Endothelial cell of umbilical vein (primary cell): ENCODE measurements around the gene FNDC3A. TPM values are rescaled to one million over a fixed set of nuclear protein-coding genes. Genes with fewer than 3 reads are reported as not detected.
"Not testable (repeated sequence)": the region's sequence is repeated elsewhere in the genome, so short reads cannot be mapped to it uniquely, and the experiment has no call there.

Experiments used
- BruUV-seq: library from RNA; stranded (reverse); fragments of 400-500 nt; replicated peaks from 2 replicates; lab custom pipeline; 2021; lab: Mats Ljungman, UMichigan
- CTCF ChIA-PET: fragments of 300-600, 350-600 bp; sonication (Branson Sonifier 250); formaldehyde crosslinking; loops from one replicate; lab custom pipeline; 2021; ENCODE audit warnings: antibody characterized with exemption, inconsistent platforms; lab: Charles Lee
- POLR2A ChIA-PET: fragments of 300-600, 350-600 bp; sonication (Branson Sonifier 250); formaldehyde crosslinking; loops from one replicate; lab custom pipeline; 2021; ENCODE audit warnings: antibody characterized with exemption, inconsistent platforms; lab: Charles Lee
- DNase-seq: peaks from one replicate; pipeline ENCODE4 v3.0.0-alpha.2; 2011; ENCODE audit warnings: low read depth, low spot score
- FAIRE-seq: peaks from 2 replicates; lab custom pipeline; 2011; peaks lifted over from hg19 to GRCh38; lab: Jason Lieb, UNC
- H2AFZ ChIP-seq: 2 replicates; pipeline ENCODE4 v1.6.0; 2012; ENCODE audit warnings: low read depth, low read length, control low read depth, inconsistent platforms
- H3K27ac ChIP-seq: 2 replicates; pipeline ENCODE4 v1.5.1; 2011; ENCODE audit warnings: low read depth, mild to moderate bottlenecking, control low read depth, low read length, moderate library complexity; ENCODE audit not compliant: insufficient read depth
- H3K27me3 ChIP-seq, 2 experiments: 2 replicates each; pipeline versions ENCODE4 v1.6.0 to v1.6.1; 2011; ENCODE audit warnings: low read length in 2 of 2, mixed read lengths in 1 of 2; ENCODE audit not compliant: control insufficient read depth in 2 of 2, insufficient read depth in 2 of 2
- H3K36me3 ChIP-seq, 2 experiments: 2 replicates in 1 of 2; 3 replicates in 1 of 2; pipeline ENCODE4 v1.5.1; 2011; ENCODE audit warnings: low read length in 2 of 2, mild to moderate bottlenecking in 1 of 2, moderate library complexity in 1 of 2; ENCODE audit not compliant: control insufficient read depth in 2 of 2, insufficient read depth in 2 of 2; ENCODE audit errors: extremely low read depth in 1 of 2
- H3K4me1 ChIP-seq: 3 replicates; pipeline ENCODE4 v1.5.1; 2011; ENCODE audit warnings: mild to moderate bottlenecking, low read length; ENCODE audit not compliant: control insufficient read depth, insufficient read depth; ENCODE audit errors: extremely low read depth
- H3K4me2 ChIP-seq: 2 replicates; pipeline ENCODE4 v1.6.1; 2011; ENCODE audit warnings: low read length, control low read depth, mixed read lengths; ENCODE audit not compliant: insufficient read depth
- H3K4me3 ChIP-seq, 3 experiments: fragments of 200-600 bp in 1 of 3; sonication (generic), shearing (Covaris generic) in 1 of 3; replicated peaks in 1 of 3; 2 replicates each; pipeline ENCODE4 v1.5.1; 2011 to 2016; ENCODE audit warnings: control low read depth in 3 of 3, low read length in 3 of 3, mild to moderate bottlenecking in 2 of 3, inconsistent platforms in 1 of 3, low read depth in 1 of 3, moderate library complexity in 1 of 3; ENCODE audit not compliant: insufficient read depth in 1 of 3
- H3K79me2 ChIP-seq: 2 replicates; pipeline ENCODE4 v1.6.0; 2012; ENCODE audit warnings: low read length, inconsistent platforms; ENCODE audit not compliant: control insufficient read depth, insufficient read depth
- H3K9ac ChIP-seq: replicated peaks from 2 replicates; pipeline ENCODE3; 2011; ENCODE audit warnings: low read length, control low read depth; ENCODE audit not compliant: insufficient read depth; ENCODE audit errors: extremely low read depth
- H3K9me1 ChIP-seq: replicated peaks from 3 replicates; pipeline ENCODE4 v1.6.0; 2011; ENCODE audit warnings: mild to moderate bottlenecking, low read length; ENCODE audit not compliant: control insufficient read depth, insufficient read depth; ENCODE audit errors: extremely low read depth
- H3K9me3 ChIP-seq: replicated peaks from 2 replicates; pipeline ENCODE4 v1.5.1; 2012; ENCODE audit warnings: low read length, inconsistent platforms; ENCODE audit not compliant: control insufficient read depth, insufficient read depth
- H4K20me1 ChIP-seq: replicated peaks from 2 replicates; pipeline ENCODE3; 2011; ENCODE audit warnings: mild to moderate bottlenecking, low read length; ENCODE audit not compliant: control insufficient read depth, insufficient read depth; ENCODE audit errors: extremely low read depth
- CTCF ChIP-seq, 2 donors: IDR thresholded peaks; 1 replicate in 1 of 2; 2 replicates in 1 of 2; pipeline ENCODE4 v1.5.1; 2011; ENCODE audit warnings: low read length in 2 of 2, mild to moderate bottlenecking in 2 of 2, moderate library complexity in 2 of 2, control low read depth in 1 of 2, inconsistent platforms in 1 of 2, low read depth in 1 of 2; ENCODE audit not compliant: insufficient read depth in 1 of 2; ENCODE audit errors: extremely low read depth in 1 of 2
- EZH2 ChIP-seq: IDR thresholded peaks from 2 replicates; pipeline ENCODE4 v1.6.1; 2012; ENCODE audit warnings: borderline replicate concordance, low read depth, mild to moderate bottlenecking, moderate library complexity, low read length, inconsistent platforms; ENCODE audit not compliant: severe bottlenecking
- FOS ChIP-seq: IDR thresholded peaks from 2 replicates; pipeline ENCODE4 v1.6.1; 2011; ENCODE audit warnings: mild to moderate bottlenecking, low read length, moderate library complexity, borderline replicate concordance; ENCODE audit not compliant: insufficient read depth
- GATA2 ChIP-seq: IDR thresholded peaks from 2 replicates; pipeline ENCODE4 v1.7.0; 2011; ENCODE audit warnings: low read depth, mild to moderate bottlenecking, moderate library complexity, mixed read lengths, low read length; ENCODE audit not compliant: insufficient read length, insufficient read depth
- JUN ChIP-seq: IDR thresholded peaks from 2 replicates; pipeline ENCODE4 v1.6.1; 2011; ENCODE audit warnings: borderline replicate concordance, low read depth; ENCODE audit not compliant: insufficient read length, insufficient read depth
- MAX ChIP-seq: IDR thresholded peaks from 2 replicates; pipeline ENCODE4 v1.6.1; 2011; ENCODE audit not compliant: insufficient read depth, insufficient read length
- MYC ChIP-seq: IDR thresholded peaks from one replicate; pipeline ENCODE4 v1.6.1; 2011; ENCODE audit warnings: mild to moderate bottlenecking, low read depth, low read length
- POLR2A ChIP-seq: IDR thresholded peaks from 2 replicates; pipeline ENCODE4 v1.6.1; 2012; ENCODE audit warnings: low read depth, mild to moderate bottlenecking, control low read depth, low read length
- POLR2AphosphoS5 ChIP-seq: IDR thresholded peaks from 2 replicates; pipeline ENCODE4 v1.6.1; 2012; ENCODE audit warnings: low read depth, mild to moderate bottlenecking, control low read depth, low read length, moderate library complexity; ENCODE audit not compliant: insufficient read depth
- dilution Hi-C: fragments of 300-500 bp; cut with MboI; formaldehyde crosslinking; loops from one replicate; pipeline ENCODE4 v1.15.0; 2019; ENCODE audit warnings: low sequenced_read_pairs; ENCODE audit not compliant: extremely low pct_ligation_motif_present
- intact Hi-C: fragments of 100-400 bp; cut with micrococcal nuclease; formaldehyde crosslinking; loops from one replicate; pipeline ENCODE4 v1.10.0; 2022
- polyA plus RNA-seq, 4 experiments: library from polyadenylated mRNA; depleted of rRNA in 3 of 4; stranded (reverse) in 3 of 4; unstranded in 1 of 4; fragments of >200 nt; gene quantifications; 2 replicates each; pipeline versions ENCODE4 v1.2.1 to v1.2.3, GENCODE V29; 2011 to 2012; ENCODE audit warnings: missing spikeins in 1 of 4
- total RNA-seq: library from RNA; stranded (reverse); gene quantifications from 2 replicates; pipeline ENCODE4 v1.2.3, GENCODE V29; 2021

Gene FNDC3A
- total and polyA plus RNA-seq, 2 donors (not counting 3 experiments of a cell fraction or from before 2014, with no cell fraction given) = 26.3 to 50.8 TPM

- no peaks in the 10 kb centered on the region for H3K9me1 ChIP-seq
- no peak overlapping the region for H3K27ac ChIP-seq
- H3K9me3 ChIP-seq = peaks cover 2% of the 10 kb centered on the region
- no peak overlapping the region for H3K4me3 ChIP-seq
- no peaks in the 10 kb centered on the region for H3K27me3 ChIP-seq
- no peak overlapping the region for H3K4me2 ChIP-seq
- POLR2A ChIA-PET = no interaction called here
- CTCF ChIA-PET = no interaction called here
- dilution Hi-C loops = no loop called here
- TF ChIP-seq MYC (no peak), POLR2A (no peak), GATA2 (no peak), EZH2 (no peak), FOS (no peak), CTCF (IDR thresholded peaks at IDR 0.05; ENCODE audit: extremely low read depth in 1 of 2, insufficient read depth in 1 of 2, low read depth in 1 of 2, low read length in 2 of 2) (no peak), POLR2AphosphoS5 (no peak), JUN (no peak), MAX (no peak)
- intact Hi-C loops = loop anchor here (5.0 kb wide), 1 partner anchor 34 kb away; no protein-coding TSS in a partner anchor
- FAIRE-seq (no peak), DNase-seq (no peak)
- peaks cover 5% of the 10 kb centered on the region in 2 experiments for H3K36me3 ChIP-seq
- no peak overlapping the region for H2AFZ ChIP-seq
- no TSS peak for BruUV-seq
- peaks cover 26% of the 10 kb centered on the region for H3K79me2 ChIP-seq
- H3K9ac ChIP-seq = no peak overlapping the region
- H3K4me1 ChIP-seq = peaks cover 20% of the 10 kb centered on the region
- no peaks in the 10 kb centered on the region for H4K20me1 ChIP-seq
Measured at GRCh38 chr13:49148405-49148804, 172.7 kb downstream of the FNDC3A start.

- H4K20me1 ChIP-seq, H3K36me3 ChIP-seq, H3K79me2 ChIP-seq, POLR2A ChIA-PET, H3K4me1 ChIP-seq, dilution Hi-C loops, H3K9me1 ChIP-seq, H3K27ac ChIP-seq, BruUV-seq, H3K4me3 ChIP-seq, DNase-seq, H3K4me2 ChIP-seq, CTCF ChIA-PET, H2AFZ ChIP-seq, FAIRE-seq, H3K27me3 ChIP-seq, intact Hi-C loops, H3K9me3 ChIP-seq, H3K9ac ChIP-seq: not testable (repeated sequence)
Measured at GRCh38 chr13:49157955-49158584, 182.4 kb downstream of the FNDC3A start.

- H3K9me3 ChIP-seq, BruUV-seq, FAIRE-seq, H4K20me1 ChIP-seq, POLR2A ChIA-PET, H3K27ac ChIP-seq, H3K9ac ChIP-seq, CTCF ChIA-PET, H3K4me3 ChIP-seq, H3K36me3 ChIP-seq, H3K27me3 ChIP-seq, H3K9me1 ChIP-seq, DNase-seq, intact Hi-C loops, H2AFZ ChIP-seq, H3K4me2 ChIP-seq, H3K4me1 ChIP-seq, dilution Hi-C loops: not testable (repeated sequence)
- H3K79me2 ChIP-seq = peaks cover 14% of the 10 kb centered on the region
Measured at GRCh38 chr13:49163162-49163561, 187.4 kb downstream of the FNDC3A start.
